Measurements from ENCODE around the gene NBEAL1. TPM values are rescaled to one million over a fixed set of nuclear protein-coding genes. Genes with fewer than 3 reads are reported as not detected.

The NBEAL1 gene
- total and polyA plus RNA-seq, 2 of the 8 experiments (the other 6 are each of a cell fraction or from before 2014, with no cell fraction given) = 2.3 to 10.7 TPM

DNA sequence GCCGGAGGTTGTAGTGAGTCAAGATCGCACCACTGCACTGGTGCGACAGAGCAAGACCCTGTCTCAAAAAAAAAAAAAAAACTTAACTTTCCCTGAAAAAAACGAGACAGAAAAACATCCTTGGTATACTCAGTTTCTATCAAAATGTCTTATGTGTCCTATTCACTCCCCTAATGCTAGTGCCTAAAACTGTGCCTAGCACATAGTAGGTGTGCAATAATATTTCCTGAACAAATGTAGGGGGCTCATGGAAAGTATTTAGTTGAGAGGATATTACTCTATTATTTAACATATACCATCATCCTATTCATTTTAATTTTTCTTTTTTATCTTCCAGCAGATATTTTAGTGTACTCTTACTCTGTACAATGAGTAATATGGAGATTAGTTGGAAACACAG is 120.4 kb downstream of the NBEAL1 start:
- no peak overlapping the region for H4K91ac ChIP-seq (replicated peaks; ENCODE audit: insufficient read length, low read length)
- POLR2A ChIA-PET (ENCODE audit: partially characterized antibody) = no interaction called here
- no peak overlapping the region for H2BK120ac ChIP-seq (replicated peaks; ENCODE audit: low read depth, low read length)
- no peak overlapping the region for H3K18ac ChIP-seq (ENCODE audit: extremely low read depth, low read length)
- H4K20me1 ChIP-seq (replicated peaks in 1 of 2; ENCODE audit: control insufficient read depth in 1 of 2, insufficient read depth in 2 of 2, low read length in 2 of 2) = no peaks in the 10 kb centered on the region
- no peak overlapping the region for H3K23ac ChIP-seq (ENCODE audit: insufficient read length)
- FAIRE-seq (no peak), DNase-seq (ENCODE audit: low read depth in 1 of 2, low spot score in 2 of 2) (no peak)
- H2BK5ac ChIP-seq (ENCODE audit: low read depth, low read length) = no peak overlapping the region
- CTCF ChIA-PET (ENCODE audit: partially characterized antibody) = interaction anchor here (0.7 kb wide), 1 partner anchor 9 kb away, joined by 3 read pairs; no protein-coding TSS in a partner anchor
- H3K79me2 ChIP-seq (ENCODE audit: control insufficient read depth in 1 of 2, insufficient read depth in 2 of 2, low read length in 2 of 2) = no peaks in the 10 kb centered on the region
- no peak overlapping the region for H4K5ac ChIP-seq (ENCODE audit: insufficient read length, low read depth, low read length)
- no peak overlapping the region for H2AFZ ChIP-seq (ENCODE audit: low read length)
- no peak overlapping the region for H2BK12ac ChIP-seq (ENCODE audit: low read depth, low read length)
- no peak overlapping the region for H3K27ac ChIP-seq (ENCODE audit: low read depth, low read length)
- H3K23me2 ChIP-seq (ENCODE audit: low read depth, low read length) = no peaks in the 10 kb centered on the region
- H3K36me3 ChIP-seq (ENCODE audit: control insufficient read depth in 2 of 4, insufficient read depth in 4 of 4, low read length in 3 of 4) = no peaks in the 10 kb centered on the region
- no peaks in the 10 kb centered on the region for H3K9me3 ChIP-seq (ENCODE audit: insufficient read depth in 2 of 2, low read depth in 1 of 2, low read length in 1 of 2)
- H3K4ac ChIP-seq (replicated peaks; ENCODE audit: insufficient read length, low read depth, low read length) = no peak overlapping the region
- no peaks in the 10 kb centered on the region for H3K27me3 ChIP-seq (replicated peaks in 1 of 4; ENCODE audit: control insufficient read depth in 3 of 4, extremely low read depth in 1 of 4, insufficient read depth in 3 of 4, low read length in 3 of 4)
- no peak overlapping the region for H2BK15ac ChIP-seq (ENCODE audit: low read length)
- H3K4me3 ChIP-seq (ENCODE audit: extremely low read depth in 1 of 4, insufficient read depth in 2 of 4, low read depth in 3 of 4, low read length in 4 of 4) = no peak overlapping the region
- H2AK5ac ChIP-seq (ENCODE audit: low read depth, low read length) = no peak overlapping the region
- H3K9ac ChIP-seq (replicated peaks in 1 of 4; ENCODE audit: extremely low read depth in 1 of 4, low read depth in 3 of 4, low read length in 3 of 4) = no peak overlapping the region
- no peak overlapping the region for H3K4me2 ChIP-seq (ENCODE audit: insufficient read depth in 1 of 2, low read depth in 2 of 2, low read length in 2 of 2)
- H3K56ac ChIP-seq (replicated peaks; ENCODE audit: insufficient read length, low read depth, low read length) = no peak overlapping the region
- H3K4me1 ChIP-seq (replicated peaks in 1 of 4; ENCODE audit: control insufficient read depth in 3 of 4, insufficient read depth in 4 of 4, low read length in 3 of 4) = no peaks in the 10 kb centered on the region
- no peaks in the 10 kb centered on the region for H3K79me1 ChIP-seq (ENCODE audit: low read depth, low read length)
- no peak overlapping the region for H3K14ac ChIP-seq (ENCODE audit: insufficient read length)
- no peak overlapping the region for H2BK20ac ChIP-seq (ENCODE audit: low read length)
- WGBS, 2 experiments (ENCODE audit: extremely low coverage in 1 of 2, insufficient coverage in 1 of 2, insufficient read length in 1 of 2, insufficient replicate concordance in 2 of 2, low coverage in 1 of 2, low lambda C conversion rate in 2 of 2, missing lambda C conversion rate in 1 of 2) = 93% methylated on average over 4 of the region's 4 CpGs; no CpG with 5 or more reads in 1 of the 2 experiments
- H4K8ac ChIP-seq (ENCODE audit: extremely low read depth, insufficient read depth, low read length) = no peak overlapping the region
- TF ChIP-seq, protein P1, sequence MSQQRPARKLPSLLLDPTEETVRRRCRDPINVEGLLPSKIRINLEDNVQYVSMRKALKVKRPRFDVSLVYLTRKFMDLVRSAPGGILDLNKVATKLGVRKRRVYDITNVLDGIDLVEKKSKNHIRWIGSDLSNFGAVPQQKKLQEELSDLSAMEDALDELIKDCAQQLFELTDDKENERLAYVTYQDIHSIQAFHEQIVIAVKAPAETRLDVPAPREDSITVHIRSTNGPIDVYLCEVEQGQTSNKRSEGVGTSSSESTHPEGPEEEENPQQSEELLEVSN (IDR thresholded peaks at IDR 0.05) = no peak
- TF ChIP-seq, protein P2, sequence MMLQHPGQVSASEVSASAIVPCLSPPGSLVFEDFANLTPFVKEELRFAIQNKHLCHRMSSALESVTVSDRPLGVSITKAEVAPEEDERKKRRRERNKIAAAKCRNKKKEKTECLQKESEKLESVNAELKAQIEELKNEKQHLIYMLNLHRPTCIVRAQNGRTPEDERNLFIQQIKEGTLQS (IDR thresholded peaks at IDR 0.05; ENCODE audit: insufficient read depth, low read depth, low read length) = no peak
- TF ChIP-seq NANOG (IDR thresholded peaks at IDR 0.05; ENCODE audit: insufficient read depth, low read depth, low read length, poor library complexity, severe bottlenecking) = no peak
- TF ChIP-seq TAF1 (IDR thresholded peaks at IDR 0.05; ENCODE audit: low read depth, low read length) = no peak
- no peak for TF ChIP-seq POLR2A (IDR thresholded peaks at IDR 0.05; ENCODE audit: control extremely low read depth in 1 of 2, low read depth in 2 of 2, low read length in 2 of 2)
- no peak for TF ChIP-seq TEAD4 (IDR thresholded peaks at IDR 0.05; ENCODE audit: low read depth, low read length)
